ENCODE results near the gene UFD1. TPM values are rescaled to one million over a fixed set of nuclear protein-coding genes. Genes with fewer than 3 reads are reported as not detected.

UFD1 gene
- total and polyA plus RNA-seq, 2 of the 4 experiments (the other 2 are of a cell fraction) = 149 to 152 TPM

GRCh38 chr22:19401483-19401882 lies 77.5 kb downstream of the UFD1 start:
- 100% methylated on average over 4 of the region's 4 CpGs; no CpG with 5 or more reads in 1 of the 2 experiments for WGBS, 2 experiments (ENCODE audit: extremely low coverage in 2 of 2, insufficient read length in 1 of 2)
- ChIA-PET CTCF (no interaction called here), POLR2A (ENCODE audit: unreplicated experiment) (no interaction called here)
- Histone ChIP-seq H2AFZ (replicated peaks; ENCODE audit: low read length, poor library complexity) (no peak overlapping the region), H4K20me1 (ENCODE audit: insufficient read depth, low read length) (peaks cover 2% of the 10 kb centered on the region; the same call in 1 of the 2 replicates), H3K18ac (ENCODE audit: low read depth, low read length) (no peak overlapping the region), H3K4me1 (ENCODE audit: control insufficient read depth, insufficient read depth, low read length) (no peaks in the 10 kb centered on the region), H3K23ac (ENCODE audit: low read depth, low read length) (no peak overlapping the region), H2BK20ac (ENCODE audit: low read depth, low read length) (no peak overlapping the region), H3K9ac (ENCODE audit: low read depth, low read length) (no peak overlapping the region), H2AK5ac (ENCODE audit: low read depth, low read length) (no peak overlapping the region), H4K8ac (ENCODE audit: low read depth in 2 of 2, low read length in 2 of 2) (no peak overlapping the region), H2BK15ac (ENCODE audit: low read depth, low read length) (no peak overlapping the region), H3K27ac (ENCODE audit: insufficient read depth, low read length) (no peak overlapping the region), H3K79me1 (ENCODE audit: low read depth in 1 of 2, low read length in 2 of 2) (peaks cover 25 to 33% of the 10 kb centered on the region in 2 experiments), H3K4me3 (ENCODE audit: insufficient read depth, low read depth, low read length) (no peak overlapping the region), H3K27me3 (ENCODE audit: control insufficient read depth, insufficient read depth, low read length) (no peaks in the 10 kb centered on the region), H3K9me1 (ENCODE audit: insufficient read depth, low read length) (peaks cover 13% of the 10 kb centered on the region), H4K5ac (ENCODE audit: low read depth, low read length) (no peak overlapping the region), H3K36me3 (ENCODE audit: control insufficient read depth, insufficient read depth, low read length) (peaks cover 46% of the 10 kb centered on the region), H2AK9ac (replicated peaks; ENCODE audit: low read depth, low read length, poor library complexity) (no peak overlapping the region), H3K9me3 (ENCODE audit: control insufficient read depth, insufficient read depth, low read length) (no peaks in the 10 kb centered on the region), H2BK120ac (ENCODE audit: low read depth, low read length) (no peak overlapping the region), H2BK5ac (ENCODE audit: low read depth, low read length, poor library complexity, severe bottlenecking) (no peak overlapping the region), H3K4me2 (ENCODE audit: low read depth, low read length) (no peak overlapping the region), H4K91ac (ENCODE audit: insufficient read depth, low read depth, low read length) (no peak overlapping the region), H3K56ac (ENCODE audit: extremely low read depth, insufficient read depth, low read length) (no peak overlapping the region), H3K14ac (replicated peaks; ENCODE audit: low read depth, low read length) (no peak overlapping the region), H3K4ac (ENCODE audit: low read depth, low read length) (no peak overlapping the region)
- in situ Hi-C loops (cut with MboI; ENCODE audit: low sequenced_read_pairs) = no loop called here
- no TSS peak for BruUV-seq (replicated peaks)
- DNase-seq (no peak), ATAC-seq (ENCODE audit: low read depth) (no peak)
- dilution Hi-C loops (cut with HindIII; ENCODE audit: low sequenced_read_pairs, unreplicated experiment) = no loop called here
- TF ChIP-seq POLR2A (IDR thresholded peaks at IDR 0.05; ENCODE audit: low read depth, low read length) (no peak), SMC3 (IDR thresholded peaks at IDR 0.05; ENCODE audit: low read depth, low read length) (no peak), RFX5 (IDR thresholded peaks at IDR 0.05; ENCODE audit: low read depth, low read length) (no peak), MXI1 (IDR thresholded peaks at IDR 0.05; ENCODE audit: borderline replicate concordance, low read depth, low read length) (no peak), NFE2L2 (IDR thresholded peaks at IDR 0.05; ENCODE audit: low read depth, low read length) (no peak), MAFK (IDR thresholded peaks at IDR 0.05; ENCODE audit: low read depth, low read length) (no peak), RAD21 (IDR thresholded peaks at IDR 0.05; ENCODE audit: low read length) (no peak), MAZ (IDR thresholded peaks at IDR 0.05; ENCODE audit: borderline replicate concordance, low read depth, low read length) (no peak), CEBPB (IDR thresholded peaks at IDR 0.05; ENCODE audit: low read depth, low read length) (no peak), USF2 (IDR thresholded peaks at IDR 0.05; ENCODE audit: low read depth, low read length) (no peak), CTCF (conservative IDR thresholded peaks at IDR 0.05; ENCODE audit: low read depth, low read length) (no peak), BHLHE40 (IDR thresholded peaks at IDR 0.05; ENCODE audit: low read depth, low read length) (no peak), RCOR1 (IDR thresholded peaks at IDR 0.05; ENCODE audit: insufficient replicate concordance, low read length) (no peak), ELK1 (IDR thresholded peaks at IDR 0.05; ENCODE audit: borderline replicate concordance, low read depth, low read length) (no peak)
- intact Hi-C loops (cut with micrococcal nuclease) = no loop called here
